Panc1 (cell line): Measurements from ENCODE around the gene DNAH3. TPM values are rescaled to one million over a fixed set of nuclear protein-coding genes. Genes with fewer than 3 reads are reported as not detected.

Experiments used
- ATAC-seq: fragments of 200-7000 bp; cut with Tn5 transposase; 2 replicates; pipeline ENCODE4 v1.9.1; 2020; ENCODE audit warnings: mild to moderate bottlenecking, moderate library complexity
- BruUV-seq: library from RNA; stranded (reverse); fragments of 400-500 nt; replicated peaks from 2 replicates; lab custom pipeline; 2021; lab: Mats Ljungman, UMichigan
- CTCF ChIA-PET: fragments of 300-600 bp; sonication (Branson Sonifier 250); formaldehyde crosslinking; loops from one replicate; lab custom pipeline; 2022; ENCODE audit warnings: antibody characterized with exemption; lab: Charles Lee
- POLR2A ChIA-PET: fragments of 300-600 bp; sonication (Branson Sonifier 250); formaldehyde crosslinking; loops from one replicate; lab custom pipeline; 2022; ENCODE audit warnings: antibody characterized with exemption; lab: Charles Lee
- DNase-seq: peaks from one replicate; pipeline ENCODE4 v3.0.0-alpha.2; 2010; ENCODE audit warnings: low read depth, low spot score
- H3K27ac ChIP-seq: 2 replicates; pipeline ENCODE4 v1.5.1; 2011; ENCODE audit warnings: mild to moderate bottlenecking, low read length, inconsistent platforms
- H3K27me3 ChIP-seq: fragments of 200-500 bp; sonication (Bioruptor generic); 2 replicates; pipeline ENCODE4 v1.6.0; 2014; ENCODE audit warnings: low read length, inconsistent platforms; ENCODE audit not compliant: control insufficient read depth, insufficient read depth
- H3K36me3 ChIP-seq: fragments of 200-500 bp; sonication (Bioruptor generic); 2 replicates; pipeline ENCODE4 v1.5.1; 2014; ENCODE audit warnings: inconsistent platforms, mild to moderate bottlenecking, low read length, moderate library complexity; ENCODE audit not compliant: control insufficient read depth, insufficient read depth
- H3K4me1 ChIP-seq: 2 replicates; pipeline ENCODE4 v1.5.1; 2011; ENCODE audit warnings: inconsistent platforms, mild to moderate bottlenecking, low read length, moderate library complexity; ENCODE audit not compliant: control insufficient read depth, insufficient read depth
- H3K4me3 ChIP-seq, 2 experiments: 2 replicates each; pipeline ENCODE4 v1.5.1; 2011 to 2012; ENCODE audit warnings: low read depth in 2 of 2, low read length in 2 of 2, mild to moderate bottlenecking in 2 of 2, inconsistent platforms in 1 of 2, moderate library complexity in 1 of 2
- H3K9me3 ChIP-seq: fragments of 200-500 bp; sonication (Bioruptor generic); 2 replicates; pipeline ENCODE4 v1.5.1; 2014; ENCODE audit warnings: low read depth, mild to moderate bottlenecking, inconsistent platforms, low read length, moderate library complexity; ENCODE audit not compliant: control insufficient read depth, insufficient read depth
- POLR2AphosphoS5 ChIP-seq: IDR thresholded peaks from 2 replicates; pipeline ENCODE4 v1.6.1; 2012; ENCODE audit warnings: mild to moderate bottlenecking, low read depth, low read length, moderate library complexity
- REST ChIP-seq, 2 experiments: IDR thresholded peaks; 2 replicates each; pipeline ENCODE4 v1.6.1; 2011 to 2012; ENCODE audit warnings: low read depth in 2 of 2, control low read depth in 1 of 2, low read length in 1 of 2, mild to moderate bottlenecking in 1 of 2, moderate library complexity in 1 of 2; ENCODE audit not compliant: insufficient read depth in 1 of 2
- SIN3A ChIP-seq: IDR thresholded peaks from 2 replicates; pipeline ENCODE4 v1.6.1; 2012; ENCODE audit warnings: low read depth, mild to moderate bottlenecking, low read length, moderate library complexity, borderline replicate concordance; ENCODE audit not compliant: insufficient read depth
- TCF7L2 ChIP-seq: IDR thresholded peaks from 2 replicates; pipeline ENCODE4 v1.6.1; 2011; ENCODE audit warnings: mild to moderate bottlenecking, low read depth, low read length, inconsistent platforms
- in situ Hi-C: cut with HindIII; loops from 2 replicates; pipeline ENCODE4 v1.10.0; 2016; ENCODE audit warnings: low sequenced_read_pairs, low pct_unique_long_range_greater_than_20kb
- intact Hi-C: fragments of 100-400 bp; cut with micrococcal nuclease; formaldehyde crosslinking; loops from one replicate; pipeline ENCODE4 v1.10.0; 2022; ENCODE audit not compliant: unreplicated experiment
- total RNA-seq: library from RNA; stranded (reverse); gene quantifications from one replicate; pipeline ENCODE4 v1.2.1, GENCODE V29; 2021; ENCODE audit not compliant: unreplicated experiment
- TF ChIP-seq, protein P1 (sequence below): fragments of 450-650 bp; IDR thresholded peaks from 2 replicates; pipeline ENCODE4 v1.5.1; 2017; ENCODE audit warnings: mild to moderate bottlenecking

DNAH3 gene
- total RNA-seq, 1 experiment from 2014 or later: 0.62 TPM

GRCh38 chr16:21199607-21200218, 49.1 kb upstream of the DNAH3 start:
- Histone ChIP-seq H3K4me1 (no peaks in the 10 kb centered on the region), H3K4me3 (no peak overlapping the region), H3K27ac (no peak overlapping the region), H3K36me3 (no peaks in the 10 kb centered on the region), H3K27me3 (peaks cover 24% of the 10 kb centered on the region), H3K9me3 (no peaks in the 10 kb centered on the region)
- POLR2A ChIA-PET: no interaction called here
- ATAC-seq (no peak), DNase-seq (no peak)
- TF ChIP-seq TCF7L2 (no peak), REST (IDR thresholded peaks at IDR 0.05; ENCODE audit: insufficient read depth in 1 of 2, low read depth in 2 of 2, low read length in 1 of 2) (no peak), SIN3A (no peak), POLR2AphosphoS5 (no peak)
- TF ChIP-seq, protein P1, sequence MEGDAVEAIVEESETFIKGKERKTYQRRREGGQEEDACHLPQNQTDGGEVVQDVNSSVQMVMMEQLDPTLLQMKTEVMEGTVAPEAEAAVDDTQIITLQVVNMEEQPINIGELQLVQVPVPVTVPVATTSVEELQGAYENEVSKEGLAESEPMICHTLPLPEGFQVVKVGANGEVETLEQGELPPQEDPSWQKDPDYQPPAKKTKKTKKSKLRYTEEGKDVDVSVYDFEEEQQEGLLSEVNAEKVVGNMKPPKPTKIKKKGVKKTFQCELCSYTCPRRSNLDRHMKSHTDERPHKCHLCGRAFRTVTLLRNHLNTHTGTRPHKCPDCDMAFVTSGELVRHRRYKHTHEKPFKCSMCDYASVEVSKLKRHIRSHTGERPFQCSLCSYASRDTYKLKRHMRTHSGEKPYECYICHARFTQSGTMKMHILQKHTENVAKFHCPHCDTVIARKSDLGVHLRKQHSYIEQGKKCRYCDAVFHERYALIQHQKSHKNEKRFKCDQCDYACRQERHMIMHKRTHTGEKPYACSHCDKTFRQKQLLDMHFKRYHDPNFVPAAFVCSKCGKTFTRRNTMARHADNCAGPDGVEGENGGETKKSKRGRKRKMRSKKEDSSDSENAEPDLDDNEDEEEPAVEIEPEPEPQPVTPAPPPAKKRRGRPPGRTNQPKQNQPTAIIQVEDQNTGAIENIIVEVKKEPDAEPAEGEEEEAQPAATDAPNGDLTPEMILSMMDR: no peak
- intact Hi-C loops: loop anchor here (10.0 kb wide), 1 partner anchor 75 kb away; the partner anchor contains the start of gene CRYM
- in situ Hi-C loops: loop anchor here (25.0 kb wide), 1 partner anchor 88 kb away; the partner anchor contains the start of gene CRYM
- BruUV-seq: no TSS peak
- CTCF ChIA-PET: no interaction called here

GRCh38 chr16:21197621-21198020, 47.0 kb upstream of the DNAH3 start:
- Histone ChIP-seq H3K27me3 (peaks cover 21% of the 10 kb centered on the region), H3K36me3 (no peaks in the 10 kb centered on the region), H3K27ac (no peak overlapping the region), H3K9me3 (no peaks in the 10 kb centered on the region), H3K4me3 (no peak overlapping the region), H3K4me1 (no peaks in the 10 kb centered on the region)
- DNase-seq (no peak), ATAC-seq (no peak)
- no peak for TF ChIP-seq POLR2AphosphoS5
- no peak for TF ChIP-seq TCF7L2
- POLR2A ChIA-PET: no interaction called here
- CTCF ChIA-PET: no interaction called here
- in situ Hi-C loops (loop anchor here (25.0 kb wide), 1 partner anchor 90 kb away; the partner anchor contains the start of gene CRYM), intact Hi-C loops (loop anchor here (10.0 kb wide), 1 partner anchor 77 kb away; the partner anchor contains the start of gene CRYM)
- BruUV-seq: no TSS peak

- H3K36me3 ChIP-seq: no peaks in the 10 kb centered on the region
- ChIA-PET CTCF (no interaction called here), POLR2A (no interaction called here)
- H3K4me1 ChIP-seq: no peaks in the 10 kb centered on the region
- no peak overlapping the region for H3K4me3 ChIP-seq
- in situ Hi-C loops: loop anchor here (25.0 kb wide), 1 partner anchor 90 kb away; the partner anchor contains the start of gene CRYM
- DNase-seq (no peak), ATAC-seq (no peak)
- TF ChIP-seq, protein P1: no peak
- TF ChIP-seq POLR2AphosphoS5: no peak
- TF ChIP-seq REST (IDR thresholded peaks at IDR 0.05; ENCODE audit: insufficient read depth in 1 of 2, low read depth in 2 of 2, low read length in 1 of 2): no peak
- TF ChIP-seq TCF7L2: no peak
- TF ChIP-seq SIN3A: no peak
- intact Hi-C loops: loop anchor here (10.0 kb wide), 1 partner anchor 78 kb away; the partner anchor contains the start of gene CRYM
- no TSS peak for BruUV-seq
- H3K27ac ChIP-seq: no peak overlapping the region
- H3K9me3 ChIP-seq: no peaks in the 10 kb centered on the region
- H3K27me3 ChIP-seq: peaks cover 19% of the 10 kb centered on the region
Observed at GRCh38 chr16:21197112-21197511, 46.5 kb upstream of the DNAH3 start.
